Trophoblast cell (in vitro differentiated cells and primary cell): ENCODE data around the gene CNTN2.

ENCODE experiments used
- DNase-seq, 2 donors: peaks; one replicate each; pipeline ENCODE4 v3.0.0-alpha.2; 2016
- H2AFZ ChIP-seq: 2 replicates; pipeline ENCODE4 v1.6.1; 2013; ENCODE audit warnings: low read length, moderate library complexity, mild to moderate bottlenecking; ENCODE audit not compliant: insufficient read depth, poor library complexity
- H2AK5ac ChIP-seq: 2 replicates; pipeline ENCODE4 v1.6.1; 2013; ENCODE audit warnings: mild to moderate bottlenecking, low read length
- H2BK120ac ChIP-seq: 2 replicates; pipeline ENCODE4 v1.6.1; 2013; ENCODE audit warnings: low read length, mild to moderate bottlenecking, moderate library complexity; ENCODE audit not compliant: insufficient read depth, poor library complexity
- H2BK12ac ChIP-seq: 2 replicates; pipeline ENCODE4 v1.6.1; 2013; ENCODE audit warnings: mild to moderate bottlenecking, low read length, moderate library complexity
- H2BK5ac ChIP-seq: 2 replicates; pipeline ENCODE4 v1.6.1; 2013; ENCODE audit warnings: low read length, low read depth, moderate library complexity, mild to moderate bottlenecking; ENCODE audit not compliant: poor library complexity
- H3K14ac ChIP-seq: 2 replicates; pipeline ENCODE4 v1.6.1; 2013; ENCODE audit warnings: mild to moderate bottlenecking, low read length
- H3K18ac ChIP-seq: 2 replicates; pipeline ENCODE4 v1.6.1; 2013; ENCODE audit warnings: mild to moderate bottlenecking, low read length
- H3K23ac ChIP-seq: 2 replicates; pipeline ENCODE4 v1.6.1; 2013; ENCODE audit warnings: low read length
- H3K27ac ChIP-seq: 2 replicates; pipeline ENCODE4 v1.5.1; 2013; ENCODE audit warnings: low read depth, mild to moderate bottlenecking, inconsistent platforms, low read length, moderate library complexity
- H3K27me3 ChIP-seq: 2 replicates; pipeline ENCODE4 v1.6.1; 2013; ENCODE audit warnings: inconsistent platforms, mild to moderate bottlenecking, low read length, moderate library complexity; ENCODE audit not compliant: insufficient read depth
- H3K36me3 ChIP-seq, 2 experiments: 1 replicate in 1 of 2; 2 replicates in 1 of 2; pipeline ENCODE4 v1.6.1; 2013; ENCODE audit warnings: low read length in 2 of 2, mild to moderate bottlenecking in 2 of 2, moderate library complexity in 1 of 2; ENCODE audit not compliant: insufficient read depth in 2 of 2, control insufficient read depth in 1 of 2
- H3K4ac ChIP-seq: 2 replicates; pipeline ENCODE4 v1.6.1; 2013; ENCODE audit warnings: low read depth, mild to moderate bottlenecking, low read length, moderate library complexity
- H3K4me1 ChIP-seq, 2 experiments: 1 replicate in 1 of 2; 2 replicates in 1 of 2; pipeline ENCODE4 v1.6.1; 2013; ENCODE audit warnings: low read length in 2 of 2, mild to moderate bottlenecking in 2 of 2, moderate library complexity in 1 of 2; ENCODE audit not compliant: insufficient read depth in 2 of 2, control insufficient read depth in 1 of 2
- H3K4me2 ChIP-seq: 2 replicates; pipeline ENCODE4 v1.6.1; 2013; ENCODE audit warnings: inconsistent platforms, mild to moderate bottlenecking, low read length, moderate library complexity
- H3K4me3 ChIP-seq: 2 replicates; pipeline ENCODE4 v1.5.1; 2013; ENCODE audit warnings: mild to moderate bottlenecking, low read depth, low read length, inconsistent platforms
- H3K79me1 ChIP-seq: one replicate; pipeline ENCODE4 v1.6.1; 2013; ENCODE audit warnings: low read length
- H3K79me2 ChIP-seq: 2 replicates; pipeline ENCODE4 v1.6.1; 2013; ENCODE audit warnings: low read length, mild to moderate bottlenecking; ENCODE audit not compliant: control insufficient read depth, insufficient read depth, poor library complexity
- H3K9ac ChIP-seq: 2 replicates; pipeline ENCODE4 v1.6.1; 2013; ENCODE audit warnings: mild to moderate bottlenecking, low read length
- H3K9me3 ChIP-seq: 2 replicates; pipeline ENCODE4 v1.6.1; 2013; ENCODE audit warnings: low read depth, mild to moderate bottlenecking, control low read depth, inconsistent platforms, low read length; ENCODE audit not compliant: insufficient read depth
- H4K12ac ChIP-seq: 2 replicates; pipeline ENCODE4 v1.6.1; 2013; ENCODE audit warnings: low read depth, mild to moderate bottlenecking, low read length, moderate library complexity
- H4K8ac ChIP-seq: 2 replicates; pipeline ENCODE4 v1.6.1; 2013; ENCODE audit warnings: low read depth, mild to moderate bottlenecking, low read length, moderate library complexity
- H4K91ac ChIP-seq: one replicate; pipeline ENCODE4 v1.6.1; 2013; ENCODE audit warnings: low read depth, mild to moderate bottlenecking, low read length, moderate library complexity
- WGBS: extraction: QIAGEN DNeasy Blood & Tissue Kit; methylation state at CpG from one replicate; pipeline ENCODE4 v1.1.7; 2013; ENCODE audit warnings: missing lambda C conversion rate; ENCODE audit not compliant: insufficient read length, insufficient coverage; ENCODE audit errors: extremely low coverage; 5-methylcytosine and 5-hydroxymethylcytosine counted together

Gene CNTN2

GRCh38 chr1:205075642-205076155 lies 32.7 kb downstream of the CNTN2 start:
- Histone ChIP-seq H4K8ac (no peak overlapping the region), H4K12ac (no peak overlapping the region), H2BK5ac (no peak overlapping the region), H3K4ac (no peak overlapping the region), H3K14ac (no peak overlapping the region), H2AK5ac (no peak overlapping the region), H2BK120ac (no peak overlapping the region), H3K4me3 (no peak overlapping the region), H3K9ac (no peak overlapping the region), H3K18ac (no peak overlapping the region), H3K36me3 (peaks cover 0 to 2% of the 10 kb centered on the region in 2 experiments), H3K79me2 (no peaks in the 10 kb centered on the region), H3K4me1 (peaks cover 2 to 5% of the 10 kb centered on the region in 2 experiments), H3K23ac (no peak overlapping the region), H3K79me1 (no peaks in the 10 kb centered on the region), H3K27ac (no peak overlapping the region), H2AFZ (no peak overlapping the region), H4K91ac (no peak overlapping the region), H3K9me3 (peaks cover 3% of the 10 kb centered on the region), H3K27me3 (no peaks in the 10 kb centered on the region), H3K4me2 (no peak overlapping the region), H2BK12ac (no peak overlapping the region)
- no peak for DNase-seq
- no CpG with 5 or more reads among the region's 7 CpGs for WGBS

GRCh38 chr1:205076245-205076761 lies 33.3 kb downstream of the CNTN2 start:
- Histone ChIP-seq H3K27ac (no peak overlapping the region), H3K18ac (no peak overlapping the region), H3K4me3 (no peak overlapping the region), H3K4me1 (peaks cover 2 to 5% of the 10 kb centered on the region in 2 experiments), H4K12ac (no peak overlapping the region), H2BK5ac (no peak overlapping the region), H3K9me3 (peaks cover 3% of the 10 kb centered on the region), H2BK12ac (no peak overlapping the region), H2BK120ac (no peak overlapping the region), H4K91ac (no peak overlapping the region), H3K23ac (no peak overlapping the region), H2AK5ac (no peak overlapping the region), H2AFZ (no peak overlapping the region), H3K36me3 (peaks cover 0 to 2% of the 10 kb centered on the region in 2 experiments), H3K79me2 (no peaks in the 10 kb centered on the region), H3K9ac (no peak overlapping the region), H3K4ac (no peak overlapping the region), H3K27me3 (no peaks in the 10 kb centered on the region), H4K8ac (no peak overlapping the region), H3K4me2 (no peak overlapping the region), H3K79me1 (no peaks in the 10 kb centered on the region), H3K14ac (no peak overlapping the region)
- no CpG with 5 or more reads among the region's 4 CpGs for WGBS
- DNase-seq = no peak

GRCh38 chr1:205077158-205077933 lies 34.3 kb downstream of the CNTN2 start:
- Histone ChIP-seq H3K79me2 (no peaks in the 10 kb centered on the region), H3K36me3 (peaks cover 0 to 2% of the 10 kb centered on the region in 2 experiments)
- WGBS = no CpG with 5 or more reads among the region's 7 CpGs

GRCh38 chr1:205077934-205078311 lies 34.9 kb downstream of the CNTN2 start:
- no peak for DNase-seq
- H4K12ac ChIP-seq = no peak overlapping the region
- WGBS = no CpG with 5 or more reads among the region's 1 CpG

More at GRCh38 chr1:205077158-205077933, 34.3 kb downstream of the CNTN2 start:
- no peaks in the 10 kb centered on the region for H3K27me3 ChIP-seq
- peak overlapping the region; percentile 39 for H3K4me3 ChIP-seq
- H3K4ac ChIP-seq = no peak overlapping the region
- no peak overlapping the region for H4K12ac ChIP-seq
- H3K23ac ChIP-seq = no peak overlapping the region
- H2AFZ ChIP-seq = no peak overlapping the region
- peaks cover 3% of the 10 kb centered on the region for H3K9me3 ChIP-seq
- H3K4me2 ChIP-seq = no peak overlapping the region
- H2BK120ac ChIP-seq = no peak overlapping the region
- no peak overlapping the region for H3K27ac ChIP-seq
- no peak overlapping the region for H3K18ac ChIP-seq
- no peak overlapping the region for H2AK5ac ChIP-seq
- DNase-seq = no peak
- H4K8ac ChIP-seq = no peak overlapping the region
- no peak overlapping the region for H2BK12ac ChIP-seq
- no peak overlapping the region for H2BK5ac ChIP-seq
- no peak overlapping the region for H3K9ac ChIP-seq
- no peak overlapping the region for H4K91ac ChIP-seq
- H3K14ac ChIP-seq = no peak overlapping the region
- H3K79me1 ChIP-seq = no peaks in the 10 kb centered on the region
- H3K4me1 ChIP-seq = peaks cover 2 to 5% of the 10 kb centered on the region in 2 experiments

More at GRCh38 chr1:205077934-205078311, 34.9 kb downstream of the CNTN2 start:
- Histone ChIP-seq H3K79me2 (no peaks in the 10 kb centered on the region), H3K14ac (no peak overlapping the region), H3K4me3 (no peak overlapping the region), H2AK5ac (no peak overlapping the region), H4K8ac (no peak overlapping the region), H2AFZ (no peak overlapping the region), H3K27me3 (no peaks in the 10 kb centered on the region), H2BK5ac (no peak overlapping the region), H3K27ac (no peak overlapping the region), H3K36me3 (peaks cover 0 to 2% of the 10 kb centered on the region in 2 experiments), H3K4me2 (no peak overlapping the region), H3K4ac (no peak overlapping the region), H3K23ac (no peak overlapping the region), H2BK120ac (no peak overlapping the region), H3K9me3 (peaks cover 3% of the 10 kb centered on the region), H3K9ac (no peak overlapping the region), H3K79me1 (no peaks in the 10 kb centered on the region), H3K4me1 (peaks cover 2 to 5% of the 10 kb centered on the region in 2 experiments), H4K91ac (no peak overlapping the region), H2BK12ac (no peak overlapping the region), H3K18ac (no peak overlapping the region)
